ENCODE measurements around the gene DHRSX.

The DHRSX gene

GRCh38 chrX:2451501-2452316, 49.1 kb downstream of the DHRSX start:
- peaks cover 2% of the 10 kb centered on the region for H3K36me3 ChIP-seq
- no peaks in the 10 kb centered on the region for H3K9me3 ChIP-seq
- no peaks in the 10 kb centered on the region for H3K27me3 ChIP-seq
- TF ChIP-seq CTCF (IDR thresholded peaks at IDR 0.05) = no peak
- no peaks in the 10 kb centered on the region for H3K4me1 ChIP-seq (ENCODE audit: control insufficient read depth in 1 of 2, insufficient read depth in 1 of 2, low read depth in 1 of 2, low read length in 1 of 2)
- no peak overlapping the region for H3K27ac ChIP-seq
- H3K4me3 ChIP-seq (ENCODE audit: low read depth in 1 of 2, low read length in 1 of 2) = no peak overlapping the region

GRCh38 chrX:2450681-2451080, 50.1 kb downstream of the DHRSX start:
- no peaks in the 10 kb centered on the region for H3K4me1 ChIP-seq (ENCODE audit: control insufficient read depth in 1 of 2, insufficient read depth in 1 of 2, low read depth in 1 of 2, low read length in 1 of 2)
- TF ChIP-seq CTCF (IDR thresholded peaks at IDR 0.05) = no peak
- no peaks in the 10 kb centered on the region for H3K9me3 ChIP-seq
- H3K4me3 ChIP-seq (ENCODE audit: low read depth in 1 of 2, low read length in 1 of 2) = no peak overlapping the region
- H3K36me3 ChIP-seq = peaks cover 2% of the 10 kb centered on the region
- H3K27ac ChIP-seq = no peak overlapping the region
- no peaks in the 10 kb centered on the region for H3K27me3 ChIP-seq

GRCh38 chrX:2449135-2449886, 51.5 kb downstream of the DHRSX start:
- Histone ChIP-seq H3K4me1 (ENCODE audit: control insufficient read depth in 1 of 2, insufficient read depth in 1 of 2, low read depth in 1 of 2, low read length in 1 of 2) (no peaks in the 10 kb centered on the region), H3K36me3 (peaks cover 2% of the 10 kb centered on the region), H3K4me3 (ENCODE audit: low read depth in 1 of 2, low read length in 1 of 2) (no peak overlapping the region), H3K9me3 (no peaks in the 10 kb centered on the region), H3K27me3 (no peaks in the 10 kb centered on the region), H3K27ac (no peak overlapping the region)
- no peak for TF ChIP-seq CTCF (IDR thresholded peaks at IDR 0.05)

GRCh38 chrX:2447484-2447883, 53.3 kb downstream of the DHRSX start:
- TF ChIP-seq CTCF (IDR thresholded peaks at IDR 0.05) = no peak
- Histone ChIP-seq H3K27ac (no peak overlapping the region), H3K4me1 (ENCODE audit: control insufficient read depth in 1 of 2, insufficient read depth in 1 of 2, low read depth in 1 of 2, low read length in 1 of 2) (no peaks in the 10 kb centered on the region), H3K9me3 (no peaks in the 10 kb centered on the region), H3K4me3 (ENCODE audit: low read depth in 1 of 2, low read length in 1 of 2) (no peak overlapping the region), H3K27me3 (no peaks in the 10 kb centered on the region), H3K36me3 (peaks cover under 1% of the 10 kb centered on the region)

- H3K9me3 ChIP-seq = no peaks in the 10 kb centered on the region
- TF ChIP-seq CTCF (IDR thresholded peaks at IDR 0.05) = no peak
- no peak overlapping the region for H3K4me3 ChIP-seq (ENCODE audit: low read depth in 1 of 2, low read length in 1 of 2)
- no peaks in the 10 kb centered on the region for H3K27me3 ChIP-seq
- H3K4me1 ChIP-seq (ENCODE audit: control insufficient read depth in 1 of 2, insufficient read depth in 1 of 2, low read depth in 1 of 2, low read length in 1 of 2) = no peaks in the 10 kb centered on the region
- no peaks in the 10 kb centered on the region for H3K36me3 ChIP-seq
- H3K27ac ChIP-seq = no peak overlapping the region
Observed at GRCh38 chrX:2446815-2447214, 54.0 kb downstream of the DHRSX start.
